Measurements from ENCODE around the gene ENO1. TPM values are rescaled to one million over a fixed set of nuclear protein-coding genes. Genes with fewer than 3 reads are reported as not detected.

The ENO1 gene
- total and polyA plus RNA-seq, 2 of the 4 experiments (the other 2 are of a cell fraction): 2,125 to 3,643 TPM

DNA sequence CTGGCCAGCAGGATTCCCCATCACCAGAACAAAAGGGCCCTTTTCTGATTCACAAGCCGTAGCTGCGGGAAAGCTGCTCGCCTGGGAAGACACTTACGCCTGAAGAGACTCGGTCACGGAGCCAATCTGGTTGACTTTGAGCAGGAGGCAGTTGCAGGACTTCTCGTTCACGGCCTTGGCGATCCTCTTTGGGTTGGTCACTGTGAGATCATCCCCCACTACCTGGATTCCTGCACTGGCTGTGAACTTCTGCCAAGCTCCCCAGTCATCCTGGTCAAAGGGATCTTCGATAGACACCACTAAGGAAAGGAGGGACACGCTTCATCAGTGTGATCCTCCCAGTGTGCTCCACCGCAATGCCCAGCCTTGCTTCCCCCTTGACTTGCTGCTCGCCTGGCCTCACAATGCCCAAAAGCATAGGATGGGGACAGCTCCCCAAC, 14.7 kb downstream of the ENO1 start:
- no peak overlapping the region for H3K4me3 ChIP-seq (ENCODE audit: insufficient read depth, low read depth, low read length)
- H4K91ac ChIP-seq (ENCODE audit: insufficient read depth, low read depth, low read length): no peak overlapping the region
- H3K4me2 ChIP-seq (ENCODE audit: low read depth, low read length): no peak overlapping the region
- no TSS peak for BruUV-seq (replicated peaks)
- H2AFZ ChIP-seq (replicated peaks; ENCODE audit: low read length, poor library complexity): no peak overlapping the region
- CTCF ChIA-PET: interaction anchor here (1.2 to 1.6 kb wide), 2 partner anchors 10 to 15 kb away, joined by 3 to 7 read pairs; no protein-coding TSS in a partner anchor
- no peak overlapping the region for H2BK15ac ChIP-seq (ENCODE audit: low read depth, low read length)
- no peak overlapping the region for H4K5ac ChIP-seq (ENCODE audit: low read depth, low read length)
- no peak overlapping the region for H3K4ac ChIP-seq (ENCODE audit: low read depth, low read length)
- H3K14ac ChIP-seq (replicated peaks; ENCODE audit: low read depth, low read length): no peak overlapping the region
- H3K23ac ChIP-seq (ENCODE audit: low read depth, low read length): no peak overlapping the region
- peaks cover 100% of the 10 kb centered on the region for H4K20me1 ChIP-seq (ENCODE audit: insufficient read depth, low read length)
- no peak overlapping the region for H2BK20ac ChIP-seq (ENCODE audit: low read depth, low read length)
- peaks cover 92% of the 10 kb centered on the region for H3K36me3 ChIP-seq (ENCODE audit: control insufficient read depth, insufficient read depth, low read length)
- H3K79me1 ChIP-seq (ENCODE audit: low read depth in 1 of 2, low read length in 2 of 2): peaks cover 59 to 90% of the 10 kb centered on the region in 2 experiments
- intact Hi-C loops (cut with micrococcal nuclease) (no loop called here), dilution Hi-C loops (cut with HindIII; ENCODE audit: low sequenced_read_pairs, unreplicated experiment) (no loop called here), in situ Hi-C loops (cut with MboI; ENCODE audit: low sequenced_read_pairs) (loop anchor here (25.0 kb wide), 1 partner anchor 877 kb away; no protein-coding TSS in a partner anchor)
- DNase-seq (no peak), ATAC-seq (ENCODE audit: low read depth) (no peak)
- H3K9me1 ChIP-seq (ENCODE audit: insufficient read depth, low read length): peaks cover 6% of the 10 kb centered on the region; the same call in 1 of the 2 replicates
- H3K27me3 ChIP-seq (ENCODE audit: control insufficient read depth, insufficient read depth, low read length): no peaks in the 10 kb centered on the region
- no peaks in the 10 kb centered on the region for H3K9me3 ChIP-seq (ENCODE audit: control insufficient read depth, insufficient read depth, low read length)
- peaks cover 7% of the 10 kb centered on the region for H3K4me1 ChIP-seq (ENCODE audit: control insufficient read depth, insufficient read depth, low read length)
- 97% methylated on average over 7 of the region's 13 CpGs; no CpG with 5 or more reads in 1 of the 2 experiments for WGBS, 2 experiments (ENCODE audit: extremely low coverage in 2 of 2, insufficient read length in 1 of 2)
- H4K8ac ChIP-seq (ENCODE audit: low read depth in 2 of 2, low read length in 2 of 2): no peak overlapping the region
- H2BK120ac ChIP-seq (ENCODE audit: low read depth, low read length): no peak overlapping the region
- POLR2A ChIA-PET (ENCODE audit: unreplicated experiment): interaction anchor here (0.5 kb wide), 1 partner anchor 8 kb away, joined by 3 read pairs; no protein-coding TSS in a partner anchor
- peak overlapping the region; percentile 52 for H2AK9ac ChIP-seq (replicated peaks; ENCODE audit: low read depth, low read length, poor library complexity)
- no peak overlapping the region for H3K56ac ChIP-seq (ENCODE audit: extremely low read depth, insufficient read depth, low read length)
- H2AK5ac ChIP-seq (ENCODE audit: low read depth, low read length): no peak overlapping the region
- TF ChIP-seq MXI1 (IDR thresholded peaks at IDR 0.05; ENCODE audit: borderline replicate concordance, low read depth, low read length): no peak
- no peak for TF ChIP-seq RAD21 (IDR thresholded peaks at IDR 0.05; ENCODE audit: low read length)
- TF ChIP-seq CHD1 (IDR thresholded peaks at IDR 0.05; ENCODE audit: low read depth, low read length): no peak
- no peak for TF ChIP-seq CTCF (conservative IDR thresholded peaks at IDR 0.05; ENCODE audit: low read depth, low read length)
- no peak for TF ChIP-seq MAZ (IDR thresholded peaks at IDR 0.05; ENCODE audit: borderline replicate concordance, low read depth, low read length)
- no peak for TF ChIP-seq FOS (IDR thresholded peaks at IDR 0.05; ENCODE audit: low read depth, low read length)
- TF ChIP-seq RFX5 (IDR thresholded peaks at IDR 0.05; ENCODE audit: low read depth, low read length): no peak
- no peak for TF ChIP-seq RCOR1 (IDR thresholded peaks at IDR 0.05; ENCODE audit: insufficient replicate concordance, low read length)
- TF ChIP-seq SMC3 (IDR thresholded peaks at IDR 0.05; ENCODE audit: low read depth, low read length): no peak
- no peak for TF ChIP-seq CEBPB (IDR thresholded peaks at IDR 0.05; ENCODE audit: low read depth, low read length)
- TF ChIP-seq, protein P1, sequence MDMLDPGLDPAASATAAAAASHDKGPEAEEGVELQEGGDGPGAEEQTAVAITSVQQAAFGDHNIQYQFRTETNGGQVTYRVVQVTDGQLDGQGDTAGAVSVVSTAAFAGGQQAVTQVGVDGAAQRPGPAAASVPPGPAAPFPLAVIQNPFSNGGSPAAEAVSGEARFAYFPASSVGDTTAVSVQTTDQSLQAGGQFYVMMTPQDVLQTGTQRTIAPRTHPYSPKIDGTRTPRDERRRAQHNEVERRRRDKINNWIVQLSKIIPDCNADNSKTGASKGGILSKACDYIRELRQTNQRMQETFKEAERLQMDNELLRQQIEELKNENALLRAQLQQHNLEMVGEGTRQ (IDR thresholded peaks at IDR 0.05; ENCODE audit: low read depth, low read length): no peak
- no peak overlapping the region for H2BK5ac ChIP-seq (ENCODE audit: low read depth, low read length, poor library complexity, severe bottlenecking)
- H3K9ac ChIP-seq (ENCODE audit: low read depth, low read length): no peak overlapping the region
- no peak overlapping the region for H3K18ac ChIP-seq (ENCODE audit: low read depth, low read length)
- no peak overlapping the region for H3K27ac ChIP-seq (ENCODE audit: insufficient read depth, low read length)
